Activated naive CD4-positive, alpha-beta T cell treated with anti-CD3 and anti-CD28 coated beads for 36 hours (primary cell): ENCODE results near the gene SDHA. TPM values are rescaled to one million over a fixed set of nuclear protein-coding genes. Genes with fewer than 3 reads are reported as not detected.

ENCODE experiments used
- CTCF ChIA-PET: fragments of 350-600 bp; sonication (Branson Sonifier 250); formaldehyde crosslinking; loops from one replicate; lab custom pipeline; 2021; ENCODE audit warnings: antibody characterized with exemption; lab: Charles Lee
- DNase-seq: peaks from one replicate; pipeline ENCODE4 v3.0.0-alpha.2; 2020
- H3K27ac Mint-ChIP-seq: one replicate; pipeline ENCODE4 v1.8.0; 2021; ENCODE audit warnings: mild to moderate bottlenecking, mixed read lengths
- H3K27me3 Mint-ChIP-seq: one replicate; pipeline ENCODE4 v1.8.0; 2021; ENCODE audit warnings: low read depth, mixed read lengths
- H3K36me3 Mint-ChIP-seq: one replicate; pipeline ENCODE4 v1.8.0; 2021; ENCODE audit warnings: low read depth, mixed read lengths
- H3K4me1 Mint-ChIP-seq: one replicate; pipeline ENCODE4 v1.8.0; 2021; ENCODE audit warnings: low read depth, mixed read lengths
- H3K4me3 Mint-ChIP-seq: one replicate; pipeline ENCODE4 v1.8.0; 2021; ENCODE audit warnings: mild to moderate bottlenecking, moderate library complexity, mixed read lengths
- H3K9me3 Mint-ChIP-seq: one replicate; pipeline ENCODE4 v1.8.0; 2021; ENCODE audit warnings: mixed read lengths
- intact Hi-C: fragments of 100-400 bp; cut with micrococcal nuclease; formaldehyde crosslinking; loops from one replicate; pipeline ENCODE4 v1.15.1; 2023
- total RNA-seq, 2 experiments: library from RNA; stranded (reverse); gene quantifications; one replicate each; pipeline ENCODE4 v1.2.3, GENCODE V29; 2021

SDHA gene
- total RNA-seq, 2 experiments from 2014 or later, result 133 to 136 TPM

GRCh38 chr5:188488-189481, 29.3 kb upstream of the SDHA start:
- Mint-ChIP-seq H3K4me3 (no peak overlapping the region), H3K36me3 (no peaks in the 10 kb centered on the region), H3K9me3 (no peaks in the 10 kb centered on the region), H3K27me3 (peaks cover 4% of the 10 kb centered on the region), H3K27ac (no peak overlapping the region), H3K4me1 (peaks cover 11% of the 10 kb centered on the region)
- CTCF ChIA-PET, result interaction anchor here (0.6 to 2.2 kb wide), 12 partner anchors 15 to 426 kb away, joined by 3 to 13 read pairs (median 4); partner anchors contain the start of genes CCDC127 and SDHA
- intact Hi-C loops, result loop anchor here (1.0 kb wide), 4 partner anchors 30 to 243 kb away; partner anchors contain the start of genes CCDC127, PDCD6 and SDHA
- DNase-seq, result peak; percentile 95

GRCh38 chr5:189486-189885, 28.6 kb upstream of the SDHA start:
- Mint-ChIP-seq H3K27me3 (peaks cover 4% of the 10 kb centered on the region), H3K4me3 (no peak overlapping the region), H3K4me1 (peaks cover 11% of the 10 kb centered on the region), H3K27ac (no peak overlapping the region), H3K36me3 (no peaks in the 10 kb centered on the region), H3K9me3 (no peaks in the 10 kb centered on the region)
- no peak for DNase-seq
- intact Hi-C loops, result no loop called here
- CTCF ChIA-PET, result interaction anchor here (2.2 kb wide), 1 partner anchor 93 kb away, joined by 13 read pairs; no protein-coding TSS in a partner anchor

GRCh38 chr5:189976-190365, 28.1 kb upstream of the SDHA start:
- no peak for DNase-seq
- CTCF ChIA-PET, result interaction anchor here (2.2 kb wide), 1 partner anchor 93 kb away, joined by 13 read pairs; no protein-coding TSS in a partner anchor
- H3K9me3 Mint-ChIP-seq, result no peaks in the 10 kb centered on the region
- peaks cover 4% of the 10 kb centered on the region for H3K27me3 Mint-ChIP-seq
- intact Hi-C loops, result no loop called here
- H3K4me1 Mint-ChIP-seq, result peaks cover 11% of the 10 kb centered on the region
- H3K27ac Mint-ChIP-seq, result no peak overlapping the region
- H3K4me3 Mint-ChIP-seq, result no peak overlapping the region
- H3K36me3 Mint-ChIP-seq, result no peaks in the 10 kb centered on the region

GRCh38 chr5:190366-191035, 27.6 kb upstream of the SDHA start:
- no peaks in the 10 kb centered on the region for H3K9me3 Mint-ChIP-seq
- H3K27me3 Mint-ChIP-seq, result peaks cover 4% of the 10 kb centered on the region
- CTCF ChIA-PET, result interaction anchor here (0.9 kb wide), 1 partner anchor 59 kb away, joined by 3 read pairs; no protein-coding TSS in a partner anchor
- no peak for DNase-seq
- intact Hi-C loops, result no loop called here
- H3K27ac Mint-ChIP-seq, result no peak overlapping the region
- H3K36me3 Mint-ChIP-seq, result no peaks in the 10 kb centered on the region
- no peak overlapping the region for H3K4me3 Mint-ChIP-seq
- peaks cover 11% of the 10 kb centered on the region for H3K4me1 Mint-ChIP-seq

GRCh38 chr5:191036-191948, 26.8 kb upstream of the SDHA start, which contains the start of gene LRRC14B:
Gene LRRC14B, plus strand, starts transcription at chr5:191495. Its CDS starts 44 bp downstream, at chr5:191539.
- H3K4me1 Mint-ChIP-seq, result peaks cover 11% of the 10 kb centered on the region
- H3K36me3 Mint-ChIP-seq, result no peaks in the 10 kb centered on the region
- H3K9me3 Mint-ChIP-seq, result no peaks in the 10 kb centered on the region
- intact Hi-C loops, result no loop called here
- CTCF ChIA-PET, result interaction anchor here (0.6 to 0.9 kb wide), 2 partner anchors 19 to 58 kb away, joined by 3 to 4 read pairs; no protein-coding TSS in a partner anchor
- no peak within 1 kb of the TSS for H3K27ac Mint-ChIP-seq
- peaks cover 4% of the 10 kb centered on the region for H3K27me3 Mint-ChIP-seq
- H3K4me3 Mint-ChIP-seq, result no peak within 1 kb of the TSS
- DNase-seq, result peak; percentile 26

- intact Hi-C loops, result no loop called here
- no peak for DNase-seq
- H3K4me1 Mint-ChIP-seq, result peaks cover 11% of the 10 kb centered on the region
- peaks cover 4% of the 10 kb centered on the region for H3K27me3 Mint-ChIP-seq
- CTCF ChIA-PET, result no interaction called here
- H3K36me3 Mint-ChIP-seq, result no peaks in the 10 kb centered on the region
- no peak overlapping the region for H3K27ac Mint-ChIP-seq
- H3K9me3 Mint-ChIP-seq, result no peaks in the 10 kb centered on the region
- no peak overlapping the region for H3K4me3 Mint-ChIP-seq
Observed at GRCh38 chr5:191949-192690, 26.0 kb upstream of the SDHA start.

- Mint-ChIP-seq H3K27me3 (peaks cover 4% of the 10 kb centered on the region), H3K4me1 (peaks cover 11% of the 10 kb centered on the region), H3K4me3 (no peak overlapping the region), H3K27ac (no peak overlapping the region), H3K9me3 (no peaks in the 10 kb centered on the region), H3K36me3 (no peaks in the 10 kb centered on the region)
- intact Hi-C loops, result no loop called here
- no peak for DNase-seq
- CTCF ChIA-PET, result no interaction called here
Observed at GRCh38 chr5:192691-192969, 25.5 kb upstream of the SDHA start.

GRCh38 chr5:192970-193831, 24.9 kb upstream of the SDHA start:
- Mint-ChIP-seq H3K36me3 (no peaks in the 10 kb centered on the region), H3K27ac (no peak overlapping the region), H3K27me3 (peaks cover 4% of the 10 kb centered on the region), H3K4me1 (peaks cover 10% of the 10 kb centered on the region), H3K9me3 (no peaks in the 10 kb centered on the region), H3K4me3 (no peak overlapping the region)
- no peak for DNase-seq
- intact Hi-C loops, result no loop called here
- CTCF ChIA-PET, result no interaction called here

GRCh38 chr5:194102-194501, 24.0 kb upstream of the SDHA start:
- no peak for DNase-seq
- CTCF ChIA-PET, result no interaction called here
- no peaks in the 10 kb centered on the region for H3K27me3 Mint-ChIP-seq
- intact Hi-C loops, result no loop called here
- H3K36me3 Mint-ChIP-seq, result no peaks in the 10 kb centered on the region
- H3K4me3 Mint-ChIP-seq, result no peak overlapping the region
- no peak overlapping the region for H3K27ac Mint-ChIP-seq
- H3K9me3 Mint-ChIP-seq, result no peaks in the 10 kb centered on the region
- H3K4me1 Mint-ChIP-seq, result peaks cover 4% of the 10 kb centered on the region

- Mint-ChIP-seq H3K4me3 (no peak overlapping the region), H3K27ac (no peak overlapping the region), H3K27me3 (no peaks in the 10 kb centered on the region), H3K4me1 (peaks cover 4% of the 10 kb centered on the region), H3K36me3 (no peaks in the 10 kb centered on the region), H3K9me3 (no peaks in the 10 kb centered on the region)
- intact Hi-C loops, result no loop called here
- DNase-seq, result no peak
- CTCF ChIA-PET, result no interaction called here
Observed at GRCh38 chr5:194603-195209, 23.4 kb upstream of the SDHA start.
